Stimulated activated CD4-positive, alpha-beta T cell treated with anti-CD3 and anti-CD28 coated beads, Interleukin-1b, Interleukin-23, amount 100 ng/mL, for 4 hours (primary cell): ENCODE results near the gene RANBP6.
A peak's percentile ranks its signal among the peaks of the same experiment; 100 is the strongest.
"Not testable (repeated sequence)": the region's sequence is repeated elsewhere in the genome, so short reads cannot be mapped to it uniquely, and the experiment has no call there.

Source experiments
- DNase-seq, 2 donors: peaks; one replicate each; pipeline ENCODE4 v3.0.0-alpha.2; 2020; ENCODE audit warnings: low read depth in 2 of 2

RANBP6 gene

DNA sequence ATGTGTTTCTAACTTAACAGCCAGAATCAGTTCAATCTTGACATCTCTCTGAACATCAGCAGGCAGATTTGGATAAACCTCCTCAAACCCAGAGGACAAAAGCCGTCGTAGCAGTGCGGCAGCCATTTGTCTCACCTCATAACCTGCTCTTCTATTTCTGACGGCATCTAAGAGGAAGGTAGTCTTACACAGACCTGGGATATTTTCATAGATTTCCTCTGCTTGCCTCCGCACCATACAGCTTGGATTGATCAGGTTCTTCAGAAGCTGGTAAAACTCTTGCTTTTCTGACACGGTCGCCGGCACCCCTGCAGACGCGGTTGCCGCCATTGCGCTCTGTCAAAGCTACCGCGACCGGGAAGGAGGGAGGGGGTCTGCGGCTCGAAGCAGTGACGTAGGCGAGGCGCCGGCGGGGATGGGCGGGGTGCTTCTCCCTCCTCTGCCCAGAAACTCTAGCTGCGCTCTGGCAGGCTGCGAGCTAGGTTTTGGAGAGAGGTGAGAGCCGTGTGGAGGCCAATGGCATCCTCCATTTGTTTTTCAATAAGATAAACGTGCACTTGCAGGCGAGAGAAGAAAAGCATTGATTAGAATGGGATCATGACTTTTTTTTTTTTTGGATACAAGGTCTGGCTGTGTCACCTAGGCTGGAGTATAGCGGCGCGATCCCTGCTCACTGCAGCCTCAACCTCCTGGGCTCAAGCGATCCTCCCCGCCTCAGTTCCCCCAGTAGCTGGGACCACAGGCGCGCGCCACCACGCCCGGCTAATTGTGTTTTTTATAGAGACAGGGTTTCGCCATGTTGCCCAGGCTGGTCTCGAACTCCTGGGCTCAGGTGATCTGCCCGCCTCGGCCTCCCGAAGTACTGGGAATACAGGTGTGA is at the start of gene RANBP6:
TSS of gene RANBP6 (minus strand) at position 347 of the 880 bp plus-strand sequence. CDS start at position 330, 17 bp downstream.
- DNase-seq = peak; percentile 78 to 84

DNA sequence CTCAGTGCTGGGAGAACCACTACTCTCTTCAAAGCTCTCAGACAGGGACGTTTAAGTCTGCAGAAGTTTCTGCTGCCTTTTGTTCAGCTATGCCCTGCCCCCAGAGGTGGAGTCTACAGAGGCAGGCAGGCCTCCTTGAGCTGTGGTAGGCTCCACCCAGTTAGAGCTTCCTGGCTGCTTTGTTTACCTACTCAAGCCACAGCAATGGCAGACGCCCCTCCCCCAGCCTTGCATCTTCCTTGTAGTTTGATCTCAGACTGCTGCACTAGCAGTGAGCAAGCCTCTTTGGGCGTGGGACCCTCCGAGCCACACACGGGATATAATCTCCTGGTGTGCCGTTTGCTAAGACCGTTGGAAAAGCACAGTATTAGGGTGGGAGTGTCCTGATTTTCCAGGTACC is 47.7 kb upstream of the RANBP6 start:
- not testable (repeated sequence) for DNase-seq

DNA sequence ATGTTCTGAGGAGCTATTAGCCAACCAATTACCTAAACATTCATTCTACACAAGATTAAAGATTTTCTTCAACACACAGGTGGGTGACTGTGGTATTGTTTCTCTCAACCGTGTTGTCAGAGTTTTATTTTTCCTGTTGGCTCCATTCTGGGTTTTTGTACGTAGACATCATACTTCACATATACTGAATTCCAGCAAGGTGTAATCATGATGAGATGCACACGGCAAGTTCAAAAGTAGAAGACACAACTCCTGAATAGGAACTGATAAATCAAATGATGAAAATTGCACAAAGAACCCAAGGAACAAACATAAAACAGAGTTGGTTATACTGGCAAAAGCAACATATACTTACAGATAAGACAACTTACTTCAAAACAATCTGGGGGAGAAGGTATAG is 40.2 kb upstream of the RANBP6 start:
- DNase-seq = no peak

DNA sequence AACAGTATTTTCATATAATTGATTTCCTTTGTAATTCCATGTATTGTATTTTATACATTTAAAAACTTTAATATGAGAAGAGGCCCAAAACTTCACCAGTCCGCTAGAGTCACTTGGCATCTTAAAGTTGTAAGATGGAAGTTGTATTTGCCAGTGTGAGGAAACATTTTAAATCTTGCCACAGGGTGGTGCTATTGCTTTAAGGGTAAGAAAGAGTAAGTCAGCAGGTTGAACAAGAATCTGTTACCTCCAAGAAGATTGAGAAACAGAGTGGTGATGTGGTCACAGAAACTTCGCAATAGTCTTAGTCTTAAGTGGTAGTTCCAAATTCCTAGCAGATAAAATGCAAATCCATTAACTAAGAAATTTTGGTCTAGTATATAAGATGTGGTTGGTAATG is 39.8 kb upstream of the RANBP6 start:
- peak in 1 of 2 donors; percentile 36 for DNase-seq

DNA sequence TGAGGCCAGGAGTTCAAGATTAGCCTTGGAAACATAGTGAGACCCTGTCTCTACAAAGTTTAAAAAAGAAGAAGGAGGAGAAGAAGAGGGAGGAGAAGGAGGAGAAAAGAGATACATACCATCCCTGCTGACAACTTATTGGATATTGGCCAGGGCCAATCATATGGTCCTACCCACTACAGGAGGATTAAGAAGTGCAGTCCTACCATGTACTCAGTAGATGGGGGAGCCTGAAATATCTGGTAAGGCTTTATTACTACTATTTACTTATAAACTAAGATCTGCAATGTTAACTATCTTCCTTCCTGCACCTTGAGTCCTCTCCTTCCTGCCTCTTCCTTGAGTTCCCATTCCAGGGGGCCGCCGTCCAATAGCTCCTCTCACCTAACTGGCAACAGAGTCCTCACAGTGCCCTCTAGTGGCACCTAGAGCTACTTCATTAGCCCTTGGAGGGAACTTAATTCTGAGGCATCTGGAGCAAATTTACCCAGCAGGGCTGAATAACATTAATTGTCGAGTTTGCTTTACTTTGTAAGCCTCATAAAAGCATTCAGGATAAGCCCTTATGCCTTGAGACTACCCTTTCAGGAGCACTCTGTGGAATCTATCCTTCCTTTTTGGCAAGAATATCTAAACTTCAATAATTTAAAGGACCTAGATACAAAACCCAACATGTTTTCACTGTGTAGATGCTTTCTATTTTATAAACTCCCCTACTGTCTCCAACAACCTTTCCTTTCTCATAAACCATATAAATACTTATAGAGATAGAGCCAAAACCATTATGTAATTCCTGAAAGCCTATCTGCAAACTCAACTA is 39.1 kb upstream of the RANBP6 start:
- peak; percentile 29 to 30 for DNase-seq

DNA sequence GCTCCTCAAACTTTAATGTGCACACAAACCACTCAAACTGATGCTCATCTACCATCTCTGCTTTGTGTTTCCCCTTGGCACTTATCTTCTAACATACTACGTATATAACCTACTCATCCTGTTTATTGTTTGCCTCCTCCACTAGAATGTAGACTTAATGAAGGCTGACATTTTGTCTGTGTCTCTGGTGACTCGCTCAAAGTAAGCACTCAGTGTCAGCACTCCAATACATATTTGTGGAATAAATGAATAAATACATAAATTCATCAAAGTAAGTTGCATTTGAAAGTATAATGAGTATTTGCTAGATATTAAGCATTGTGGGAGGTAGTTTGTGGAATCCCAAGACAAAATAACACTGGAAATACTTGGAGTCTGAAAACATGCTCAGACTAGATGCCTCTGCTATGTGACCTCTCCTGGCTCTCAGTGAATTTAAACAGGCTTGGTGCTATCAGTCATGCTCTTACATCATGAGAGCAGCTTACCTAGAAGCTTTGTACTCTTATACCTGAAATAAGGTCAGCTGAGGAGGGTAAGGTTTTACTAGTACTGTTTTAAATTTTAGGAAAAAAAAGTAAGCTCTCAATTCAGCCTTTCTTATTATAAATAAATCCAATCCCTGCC is 37.0 kb upstream of the RANBP6 start:
- DNase-seq = no peak

DNA sequence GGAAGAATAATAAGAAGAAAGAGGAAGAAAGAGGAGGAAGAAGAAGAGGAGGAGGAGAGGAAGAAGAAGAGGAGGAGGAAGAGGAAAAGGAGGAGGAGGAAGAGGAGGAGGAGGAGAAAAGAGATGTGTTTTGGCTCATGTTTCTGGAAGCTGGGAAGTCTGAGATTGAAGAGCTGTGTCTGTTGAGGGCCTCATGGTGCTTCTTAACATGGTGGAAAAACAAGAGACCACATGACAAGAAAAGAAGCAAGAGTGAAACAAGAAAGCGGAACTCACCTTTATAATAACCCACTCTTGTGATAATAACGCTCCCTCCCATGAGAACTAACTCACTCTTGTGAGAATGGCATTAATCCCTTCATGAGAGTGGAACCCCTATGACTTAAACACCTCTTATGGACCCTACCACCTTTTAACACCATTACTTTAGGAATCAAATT is 36.1 kb upstream of the RANBP6 start:
- DNase-seq = no peak

DNA sequence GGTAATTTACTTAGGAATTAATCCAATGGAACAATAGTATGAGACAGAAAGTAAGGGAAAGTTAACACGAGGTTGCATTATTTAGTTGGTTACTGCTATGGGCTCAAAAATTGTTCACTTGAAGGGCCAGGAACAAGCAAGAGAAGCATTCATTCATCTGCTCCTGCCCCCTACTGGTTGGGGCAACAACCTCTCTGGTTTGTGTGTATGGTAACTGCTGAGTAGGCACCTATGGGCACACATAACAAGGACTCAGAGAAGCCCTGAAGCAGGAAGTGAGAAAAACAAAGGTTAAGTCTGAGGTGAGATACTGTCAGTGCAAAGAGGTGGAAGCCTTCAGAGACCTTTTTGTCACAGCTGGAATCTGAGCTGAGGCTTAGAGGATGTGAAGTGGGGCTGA is 34.4 kb upstream of the RANBP6 start:
- no peak for DNase-seq

DNA sequence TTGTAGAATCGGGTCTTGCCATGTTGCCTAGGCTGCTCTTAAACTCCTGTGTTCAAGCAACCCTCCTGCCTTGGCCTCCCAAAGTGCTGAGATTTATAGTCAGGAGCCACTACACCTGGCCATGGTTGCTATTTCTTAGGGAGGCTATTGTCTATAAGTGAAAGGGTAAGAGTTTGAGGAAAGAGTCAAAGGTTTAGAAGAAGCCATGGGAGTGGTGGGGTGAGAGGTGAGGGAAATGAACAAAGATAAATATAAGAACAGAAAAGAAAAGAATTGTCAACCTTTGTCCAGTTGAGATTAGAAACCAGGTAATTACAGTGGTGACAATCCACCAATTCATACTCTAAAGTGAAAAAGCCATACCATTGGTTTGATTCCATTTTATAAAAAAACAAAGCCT is 32.6 kb upstream of the RANBP6 start:
- no peak for DNase-seq

DNA sequence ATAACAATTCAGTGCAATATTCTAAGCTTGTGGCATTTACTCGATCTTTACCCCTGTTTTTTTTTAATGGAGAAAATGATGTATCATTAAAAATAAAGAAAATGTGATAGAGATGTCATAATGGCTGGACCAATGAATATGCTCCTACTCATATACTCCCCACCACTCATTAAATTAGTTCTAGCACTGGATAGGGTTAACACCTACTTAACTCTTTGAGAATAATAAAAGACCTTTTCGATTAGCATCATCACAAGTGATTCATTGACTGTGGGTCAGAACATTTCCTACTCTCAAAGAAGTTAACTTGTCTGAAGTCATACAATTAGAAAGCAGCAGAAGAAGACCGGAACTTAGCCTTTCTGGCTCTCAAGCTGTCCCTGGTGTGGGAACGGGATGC is 31.6 kb upstream of the RANBP6 start:
- no peak for DNase-seq

DNA sequence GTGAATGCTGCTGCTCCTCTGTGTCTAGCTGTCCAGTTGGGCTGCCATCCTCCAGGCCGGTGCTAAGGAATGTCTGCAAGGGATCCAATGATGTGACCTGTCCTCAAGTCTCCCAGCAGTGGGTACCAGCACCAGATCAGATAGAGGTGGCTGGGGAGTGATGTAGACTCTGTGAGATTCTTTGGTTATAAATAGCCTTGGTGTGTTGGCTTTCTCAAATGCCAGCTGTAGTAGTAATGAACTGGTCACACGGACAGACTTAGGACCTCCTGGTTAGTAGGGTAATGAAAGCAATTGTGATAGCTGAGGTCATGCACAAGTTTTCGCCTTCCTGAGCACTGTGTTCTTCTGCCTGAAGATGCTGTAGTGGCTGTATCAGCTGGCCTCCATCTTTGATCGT is 29.9 kb upstream of the RANBP6 start:
- DNase-seq = no peak

DNA sequence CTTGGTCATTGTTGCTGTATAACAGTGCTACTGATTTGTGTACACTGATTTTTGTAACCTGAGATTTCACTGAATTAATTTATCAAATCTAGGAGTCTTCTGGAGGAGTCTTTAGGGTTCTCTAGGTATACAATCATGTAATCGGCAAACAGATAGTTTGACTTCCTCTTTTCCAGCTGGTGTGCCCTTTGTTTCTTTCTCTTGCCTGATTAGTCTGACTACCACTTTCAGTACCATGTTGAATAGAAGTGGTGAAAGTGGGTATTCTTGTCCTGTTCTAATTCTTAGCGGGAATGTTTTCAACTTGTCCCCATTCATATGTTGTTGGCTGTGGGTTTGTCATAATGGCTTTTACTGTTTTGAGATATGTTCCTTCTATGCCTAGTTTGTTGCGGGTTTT is 24.7 kb upstream of the RANBP6 start:
- no peak for DNase-seq

DNA sequence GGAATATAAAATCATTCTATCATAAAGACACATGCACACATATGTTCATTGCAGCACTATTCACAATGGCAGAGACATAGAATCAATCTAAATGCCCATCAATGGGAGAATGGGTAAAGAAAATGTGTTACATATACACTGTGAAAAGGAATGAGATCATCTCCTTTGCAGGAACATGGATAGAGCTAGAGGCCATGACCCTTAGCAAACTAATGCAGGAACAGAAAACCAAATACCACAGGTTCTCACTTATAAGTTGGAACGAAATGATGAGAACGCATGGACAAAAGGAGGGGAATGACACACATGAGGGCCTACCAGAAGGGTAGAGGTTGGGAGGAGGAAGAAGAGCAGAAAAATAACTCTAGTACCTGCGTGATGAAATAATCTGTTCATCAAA is 21.0 kb upstream of the RANBP6 start:
- no peak for DNase-seq

DNA sequence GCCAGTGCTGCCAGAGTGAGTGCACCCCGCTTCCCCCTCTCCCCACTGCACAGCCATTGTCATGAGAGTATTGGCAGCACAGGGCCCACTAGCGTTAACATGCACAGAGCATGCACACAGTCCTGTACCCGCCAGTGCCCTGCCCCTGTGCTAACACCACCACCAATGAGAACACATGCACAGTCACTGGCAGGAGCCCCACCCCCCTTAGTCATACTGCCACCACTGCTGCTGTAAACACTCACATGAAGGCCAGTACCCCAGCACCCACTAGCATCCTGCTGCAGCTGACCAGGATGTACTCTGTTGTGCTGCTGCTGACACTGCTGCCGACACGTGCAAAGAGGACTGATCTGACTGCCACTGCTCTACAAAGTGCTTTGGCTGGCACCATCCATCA is 19.5 kb upstream of the RANBP6 start:
- no peak for DNase-seq

DNA sequence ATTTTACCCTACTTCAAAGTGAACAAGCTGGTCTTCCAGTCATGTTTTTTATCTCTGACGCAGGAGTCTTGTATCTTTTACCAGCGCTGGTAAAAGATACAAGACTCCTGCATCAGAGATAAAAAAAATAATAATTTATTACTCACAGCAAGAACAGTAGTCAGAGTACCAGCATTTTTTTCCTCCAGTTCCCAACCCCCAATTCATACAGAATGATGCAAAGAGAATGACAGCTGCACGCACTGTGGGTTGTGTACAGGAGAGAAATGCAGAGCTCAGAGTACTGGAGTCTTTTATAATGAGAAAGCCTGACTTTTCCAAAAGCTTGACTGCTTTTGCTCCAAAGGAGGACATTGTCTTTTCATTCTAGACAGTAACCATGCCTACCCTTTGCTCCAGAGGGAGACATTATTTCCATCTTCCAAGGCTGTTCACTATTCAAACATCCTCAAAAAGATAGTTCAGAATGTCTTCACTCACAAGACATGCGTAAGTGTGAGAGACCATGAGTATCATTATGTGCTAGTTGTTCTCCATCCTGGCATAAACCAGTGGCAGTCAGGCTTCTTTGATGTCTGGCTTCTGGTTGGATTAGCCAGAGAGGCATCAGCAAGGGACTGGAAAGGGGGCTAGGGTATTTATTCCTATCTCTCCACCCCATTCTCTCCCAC is 14.3 kb upstream of the RANBP6 start:
- no peak for DNase-seq

DNA sequence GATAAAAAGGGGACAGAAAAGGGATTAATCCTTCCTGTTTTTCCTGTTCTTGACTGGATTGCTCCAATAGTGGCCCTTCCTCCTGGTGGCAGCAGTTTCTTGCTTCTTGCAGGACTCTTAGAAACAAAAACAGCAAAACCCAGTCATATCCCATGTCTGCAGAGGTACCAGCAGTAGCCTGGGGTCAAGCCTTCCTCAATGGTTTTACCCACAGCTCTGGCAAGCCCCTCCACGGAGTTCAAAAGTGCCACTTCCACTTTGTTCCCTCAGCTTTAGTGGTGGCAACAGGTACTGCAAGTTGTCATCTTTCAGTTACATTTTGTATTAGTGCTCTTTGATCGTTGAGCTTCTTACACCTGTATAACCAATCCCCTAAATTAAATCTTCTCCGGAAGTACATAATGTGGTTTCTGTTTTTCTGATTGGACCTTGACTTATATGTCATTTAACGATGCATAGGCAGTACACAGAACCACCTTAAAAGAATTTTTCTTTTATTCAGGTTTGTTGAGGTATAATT is 8.7 kb upstream of the RANBP6 start:
- no peak for DNase-seq

DNA sequence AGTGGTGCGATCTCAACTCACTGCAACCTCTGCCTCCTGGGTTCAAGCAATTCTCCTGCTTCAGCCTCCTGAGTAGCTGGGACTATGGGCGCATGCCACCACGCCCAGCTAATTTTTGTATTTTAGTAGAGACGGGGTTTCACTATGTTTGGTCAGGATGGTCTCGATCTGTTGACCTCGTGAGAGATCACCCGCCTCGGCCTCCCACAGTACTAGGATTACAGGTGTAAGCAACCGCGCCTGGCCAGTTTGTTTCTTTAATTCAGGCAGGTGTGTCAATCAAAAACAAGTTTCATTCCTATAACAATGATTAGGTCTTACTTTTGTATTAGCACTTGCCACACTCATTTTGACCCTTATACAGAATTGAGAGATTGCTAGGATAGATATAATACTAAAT is 1.6 kb upstream of the RANBP6 start:
- DNase-seq = not testable (repeated sequence)

DNA sequence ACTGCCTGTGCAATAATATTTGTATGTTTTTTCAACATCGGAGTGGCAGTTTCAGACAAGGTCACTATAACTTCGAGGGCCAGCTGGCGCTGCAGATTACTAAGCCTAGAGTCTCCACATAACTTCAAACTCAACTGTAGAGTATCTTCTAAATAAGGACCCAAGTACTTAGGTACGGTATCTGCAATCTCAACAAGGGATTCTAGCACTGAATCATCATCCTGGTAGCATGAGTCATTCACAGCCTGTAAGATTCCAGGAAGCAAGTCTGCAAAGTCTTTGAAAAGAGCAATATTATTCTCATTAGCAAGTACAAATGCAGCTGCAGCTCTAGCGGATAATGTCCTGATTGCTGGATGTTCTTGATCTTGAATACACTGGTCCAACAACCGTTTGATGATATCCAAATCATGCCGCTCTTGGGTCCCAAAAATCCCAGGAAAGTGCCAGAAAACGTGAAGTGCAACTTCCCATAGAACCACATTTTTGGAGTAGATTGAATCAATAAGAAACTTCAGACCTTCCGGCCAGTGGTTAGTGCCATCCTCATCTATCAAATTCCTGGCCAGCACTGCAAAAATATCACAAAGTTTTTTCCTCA is 654 bp downstream of the RANBP6 start:
- no peak for DNase-seq

DNA sequence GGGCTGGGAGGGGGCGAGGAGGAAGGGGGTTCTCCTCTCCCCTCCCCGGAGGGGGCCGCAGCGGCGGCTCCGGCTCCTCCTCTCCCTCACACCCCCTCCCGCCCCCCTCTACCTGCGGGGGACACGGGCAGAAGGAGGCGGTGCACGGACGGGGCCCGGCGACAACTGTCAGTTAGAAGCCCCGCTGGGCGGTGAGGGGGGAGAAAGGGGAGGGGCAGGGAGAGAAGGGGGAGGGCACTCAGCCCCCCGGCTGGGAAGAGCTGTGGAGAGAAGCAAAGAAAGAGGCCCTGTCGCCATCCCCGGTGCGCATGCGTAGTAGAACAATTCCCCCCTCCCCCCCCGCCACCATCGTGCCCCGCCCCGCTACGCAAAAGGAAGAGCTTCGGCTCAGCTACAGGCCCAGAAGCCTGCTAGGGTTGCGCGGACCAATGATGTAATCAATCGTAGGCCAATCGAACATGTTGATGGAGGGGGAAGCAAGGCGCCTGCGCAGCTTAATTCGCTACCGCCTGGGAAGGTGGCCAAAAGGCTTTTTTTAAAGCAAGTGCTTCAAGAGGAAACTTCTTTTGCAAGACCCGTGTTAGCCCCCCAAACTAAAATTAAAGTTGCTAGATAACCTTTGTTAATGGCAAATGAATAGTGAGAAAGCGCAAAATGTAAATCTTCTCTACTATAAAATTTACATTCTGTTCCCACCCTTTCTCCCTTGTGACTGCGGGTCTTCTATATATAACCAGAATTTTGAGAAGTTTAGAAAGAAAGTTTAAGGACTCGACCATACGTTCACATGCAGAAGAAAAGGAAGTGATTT is 7.0 kb downstream of the RANBP6 start:
- peak; percentile 79 to 85 for DNase-seq

DNA sequence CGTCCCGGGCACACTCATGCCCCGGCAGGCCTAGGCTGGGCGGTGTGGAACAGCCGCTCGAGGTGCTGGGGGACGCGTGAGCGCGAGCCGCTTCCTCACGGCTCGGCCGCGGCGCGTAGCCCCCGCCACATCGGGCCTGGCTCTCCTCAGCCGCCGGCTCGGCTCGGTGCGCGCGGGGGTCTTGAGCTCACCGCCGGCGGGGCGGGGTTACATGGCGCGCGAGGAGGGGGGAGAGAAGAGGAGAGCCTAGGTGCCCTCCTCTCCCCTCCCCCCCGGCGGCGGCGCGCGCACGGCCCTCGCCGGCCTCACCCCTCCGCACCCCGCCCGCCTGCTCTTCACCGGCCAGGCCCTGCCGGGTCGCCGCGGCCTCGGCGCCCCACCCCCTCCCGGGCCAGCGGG is 7.7 kb downstream of the RANBP6 start:
- peak; percentile 57 to 78 for DNase-seq
